Embryonic facial prominence (tissue), 1 donor: ENCODE data around the gene ARSB.

Experiments used
- DNase-seq: peaks from one replicate; pipeline ENCODE4 v3.0.0-alpha.2; 2016; ENCODE audit errors: extremely low spot score

ARSB gene

DNA sequence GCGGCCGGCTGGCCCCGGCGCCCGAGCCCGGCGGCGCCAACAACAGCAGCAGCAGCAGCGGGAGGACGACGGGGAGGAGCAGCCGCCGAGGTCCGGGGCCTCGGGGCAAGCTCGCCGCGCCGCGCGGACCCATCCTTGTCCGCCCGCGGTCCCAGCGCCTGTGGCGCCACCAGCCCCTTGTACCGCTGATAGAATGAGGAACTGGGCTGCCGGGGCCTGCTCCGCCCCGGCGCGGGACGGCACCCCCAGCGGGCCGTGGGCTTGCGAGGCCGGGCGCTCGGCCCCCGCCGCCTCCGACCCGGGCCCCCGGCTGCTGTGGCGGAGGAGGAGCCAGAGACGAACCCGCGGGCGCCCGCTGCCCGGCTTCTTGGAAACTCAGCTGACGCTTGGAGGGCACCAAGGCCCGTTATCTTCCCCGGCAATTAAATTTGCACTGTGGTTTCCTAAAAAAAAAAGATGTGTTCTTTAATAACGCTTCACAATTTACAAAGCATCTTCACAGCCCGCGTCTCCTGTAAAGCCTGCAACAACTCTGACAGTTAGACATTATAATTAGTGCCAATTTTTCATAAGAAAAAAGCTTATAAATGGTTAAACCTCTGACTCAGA, at the start of gene ARSB:
Gene ARSB (minus strand): TSS at position 195 of the 609 bp plus-strand sequence. CDS start 62 bp downstream, at position 133.
- DNase-seq = no peak

DNA sequence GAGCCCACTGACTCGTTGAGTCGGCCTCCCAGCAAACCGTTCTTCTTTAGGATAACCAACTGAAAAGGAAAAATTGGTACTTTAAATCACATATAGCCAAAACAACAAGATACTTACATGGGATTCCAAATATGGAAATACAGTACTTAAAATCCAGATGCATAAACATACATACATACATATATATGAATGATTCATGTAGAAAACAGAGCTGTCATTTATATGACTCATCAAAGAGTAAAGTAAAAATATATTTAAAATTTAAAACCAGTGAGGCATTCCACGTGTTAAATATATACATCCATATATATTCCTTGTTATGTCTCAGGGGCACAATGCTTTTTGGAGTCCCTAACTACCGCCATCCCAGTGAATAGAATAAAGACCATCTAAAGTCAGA, 47.7 kb upstream of the ARSB start:
- no peak for DNase-seq

DNA sequence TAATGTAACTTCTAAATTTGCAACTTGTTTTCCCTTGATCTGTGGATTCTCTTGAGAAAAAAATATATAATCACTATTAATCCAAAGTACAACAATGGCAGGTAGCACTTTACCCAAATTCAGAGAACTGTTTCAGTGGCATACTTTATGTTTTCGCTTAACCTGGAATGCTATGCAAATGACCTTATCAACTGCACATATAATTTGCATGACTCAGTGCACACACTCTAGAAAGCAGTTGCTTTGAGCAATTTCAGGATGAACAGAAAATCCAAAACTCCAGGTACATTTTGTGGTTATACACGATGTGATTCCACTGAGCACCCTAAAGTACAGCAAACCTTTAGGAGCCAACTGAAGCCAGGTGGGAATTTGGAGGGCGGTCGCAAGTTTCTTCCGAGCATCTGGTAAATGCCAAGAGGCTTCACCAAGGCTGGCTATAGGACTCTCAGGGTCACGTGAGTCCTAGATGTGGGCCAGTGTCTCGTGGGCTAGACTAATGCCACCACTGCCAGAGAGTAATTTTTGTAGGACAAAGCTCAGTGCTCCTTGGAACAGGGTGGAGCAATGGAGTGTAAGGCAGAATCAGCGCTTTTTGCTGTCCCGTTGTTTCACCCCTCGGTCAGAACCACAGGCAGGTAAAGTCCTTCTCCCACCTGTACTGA, 47.1 kb upstream of the ARSB start:
- no peak for DNase-seq

GRCh38 chr5:79031485-79031867, 46.4 kb upstream of the ARSB start:
- no peak for DNase-seq

DNA sequence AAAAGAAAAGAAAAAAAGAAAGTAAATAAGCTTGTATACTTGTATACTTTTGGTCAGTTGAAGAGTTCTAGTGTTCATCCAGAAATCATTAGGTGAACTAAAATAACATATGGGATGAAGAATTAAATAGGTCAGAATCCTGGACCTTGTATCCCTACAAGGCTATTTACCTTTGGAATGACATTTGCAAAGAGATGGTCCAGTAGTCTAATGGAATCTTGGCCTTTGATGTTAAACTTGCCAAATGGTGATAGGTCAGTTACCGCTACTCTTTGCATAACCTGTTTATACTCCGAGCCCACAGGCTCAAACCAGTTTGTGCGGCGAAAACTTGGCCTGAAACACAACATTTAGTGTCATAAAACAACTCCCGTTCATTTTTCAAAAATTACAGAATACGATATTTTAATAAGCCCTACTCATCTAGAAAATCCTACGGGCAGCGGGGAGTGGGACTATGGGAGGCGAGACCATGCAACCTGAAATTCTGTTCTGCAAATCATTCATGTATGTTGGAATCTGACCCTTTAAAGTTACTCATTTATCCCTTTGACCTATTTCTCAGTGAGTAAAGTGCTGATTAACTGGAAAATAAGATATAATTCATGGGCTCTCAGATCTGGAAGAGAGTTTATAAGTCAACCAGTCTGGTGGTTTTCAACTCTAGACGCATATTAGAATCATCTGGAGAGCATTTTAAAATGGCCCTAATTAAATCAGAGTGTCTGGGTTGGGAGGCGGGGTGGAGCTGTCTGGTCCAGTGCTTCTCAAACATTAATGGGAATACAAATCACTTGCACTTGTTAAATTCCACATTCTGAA, 45.8 kb upstream of the ARSB start:
- DNase-seq = no peak

DNA sequence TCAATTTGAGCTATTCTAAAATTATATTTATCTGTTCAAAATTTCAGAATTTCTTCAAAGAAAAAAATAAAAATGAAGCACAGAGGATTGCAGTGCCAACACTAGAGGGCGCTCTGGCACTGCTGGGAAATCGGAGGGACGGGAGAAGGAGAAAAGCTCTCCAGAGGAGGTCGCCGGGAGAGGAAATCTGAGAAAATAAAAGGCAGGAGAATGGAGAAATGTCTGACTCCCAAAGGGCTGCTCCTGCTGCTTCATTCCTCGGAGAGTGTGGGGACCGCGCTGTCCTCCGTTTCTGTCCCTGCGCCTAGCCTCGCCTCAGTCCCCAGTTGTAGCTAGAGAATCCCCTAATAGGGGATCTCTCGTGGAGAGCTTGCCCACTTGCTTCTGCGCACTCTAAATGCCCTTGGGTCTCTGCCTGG, 40.0 kb upstream of the ARSB start:
- DNase-seq = peak; percentile 81

DNA sequence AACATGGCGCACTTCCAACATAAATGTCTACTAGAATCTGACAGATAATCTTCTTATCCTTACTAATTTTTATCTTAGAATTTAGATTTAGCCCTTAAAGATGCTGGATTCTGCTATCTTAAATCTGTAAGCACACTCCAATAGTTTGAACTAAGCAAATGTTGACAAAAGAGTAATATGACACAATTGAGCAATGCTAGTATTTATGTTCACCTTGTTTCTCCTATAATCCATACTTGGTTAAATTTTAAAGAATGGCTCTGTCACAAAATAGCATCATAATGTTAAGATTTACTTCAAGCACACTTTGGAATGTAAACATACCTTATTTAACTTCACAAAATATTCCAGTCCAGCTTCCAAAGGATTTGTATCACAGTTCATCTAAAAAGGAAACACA, 38.8 kb upstream of the ARSB start:
- DNase-seq = no peak

DNA sequence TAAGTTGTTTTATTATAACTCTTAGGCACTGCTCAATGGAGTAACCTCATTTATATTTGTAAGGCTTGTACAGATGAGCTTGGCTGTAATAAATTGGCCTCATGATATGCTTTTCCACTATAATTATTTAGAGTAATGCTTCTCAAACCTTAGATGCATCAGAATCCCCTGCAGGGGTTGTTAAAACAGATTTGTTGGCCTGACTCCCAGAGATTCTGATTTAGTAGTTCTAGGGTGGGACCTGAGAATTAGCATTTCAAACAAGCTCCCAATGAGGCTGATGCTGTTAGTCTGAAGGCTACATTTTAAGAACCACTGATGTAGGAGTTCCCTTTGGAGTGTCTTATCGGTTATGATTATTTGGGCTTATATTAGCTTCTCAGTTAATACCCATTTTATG, 38.2 kb upstream of the ARSB start:
- DNase-seq = no peak

DNA sequence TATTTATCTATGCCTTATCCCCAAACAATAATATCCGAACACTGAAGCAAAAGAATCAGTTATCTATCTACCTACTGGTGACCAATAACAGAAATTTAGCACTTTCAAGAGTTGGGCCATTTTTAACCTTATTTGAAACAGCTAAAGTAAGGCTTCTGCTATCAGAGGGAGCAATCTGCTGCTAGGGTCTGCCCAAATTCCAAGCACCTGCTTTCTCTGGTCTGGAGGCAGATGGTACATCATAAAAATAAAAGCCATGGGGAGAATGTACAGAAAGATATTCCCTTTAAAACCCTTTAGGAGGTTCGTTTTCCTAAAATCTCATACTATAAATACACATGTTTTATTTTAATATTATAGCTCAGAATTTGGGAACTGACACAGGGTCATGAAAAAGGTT, 37.7 kb upstream of the ARSB start:
- no peak for DNase-seq

- DNase-seq = no peak
Measured at GRCh38 chr5:79021753-79022152, 36.6 kb upstream of the ARSB start.

DNA sequence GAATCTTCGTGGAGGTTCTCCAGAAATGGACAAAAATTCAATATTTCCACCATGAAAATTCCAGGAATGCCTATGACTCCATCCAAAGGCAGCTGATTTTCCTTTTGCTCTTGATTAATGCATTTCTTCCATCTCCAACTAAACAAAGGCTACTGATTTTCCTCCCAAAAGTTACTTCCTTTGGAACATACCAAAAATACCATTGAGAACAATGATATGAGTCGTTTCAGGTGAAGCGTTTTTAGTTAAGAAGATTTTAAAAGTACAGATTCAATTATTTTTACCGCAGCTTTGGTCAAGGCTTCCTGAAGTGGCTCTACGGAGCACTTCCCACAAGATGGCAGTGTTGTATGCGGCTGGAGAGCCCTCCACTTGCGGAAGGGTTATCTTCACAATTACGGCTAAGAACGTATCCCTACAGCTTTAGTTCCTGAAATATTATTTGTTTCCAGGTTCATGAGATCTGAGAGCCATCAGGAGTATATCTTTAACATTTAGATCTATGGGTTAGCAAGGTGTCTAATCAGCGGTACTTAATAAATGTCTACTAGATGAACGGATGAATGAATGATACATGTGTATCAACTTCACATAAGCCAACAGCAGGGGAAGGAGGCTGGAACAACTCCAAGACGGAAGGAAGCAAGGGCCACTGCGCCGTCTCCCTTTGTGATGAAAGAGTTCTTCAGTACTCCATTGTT, 35.9 kb upstream of the ARSB start:
- DNase-seq = no peak

GRCh38 chr5:79014631-79015030, 29.5 kb upstream of the ARSB start:
- DNase-seq = no peak

- no peak for DNase-seq
Measured at GRCh38 chr5:79011869-79012268, 26.8 kb upstream of the ARSB start.

- DNase-seq = no peak
Measured at GRCh38 chr5:79011219-79011836, 26.2 kb upstream of the ARSB start.

DNA sequence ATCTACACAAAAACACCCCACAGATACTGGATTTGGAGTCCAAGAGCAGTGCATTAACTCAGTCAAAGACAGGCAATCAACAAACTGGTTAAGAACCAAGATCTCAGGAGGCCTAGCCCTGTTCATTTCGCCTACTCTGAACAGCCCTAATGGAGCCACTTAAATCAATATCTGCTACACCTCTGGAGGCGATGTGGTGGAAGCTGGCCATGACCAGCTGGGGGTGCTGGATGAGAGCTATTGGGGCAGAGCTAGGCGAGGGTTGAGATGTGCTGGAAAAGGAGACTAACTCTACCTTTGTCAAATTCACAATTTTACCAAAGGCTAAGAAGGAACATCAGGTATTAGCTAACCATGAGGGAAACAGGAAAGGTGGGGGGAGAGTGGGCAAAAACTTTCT, 23.3 kb upstream of the ARSB start:
- no peak for DNase-seq

- DNase-seq = no peak
Measured at GRCh38 chr5:79007872-79008271, 22.8 kb upstream of the ARSB start.

DNA sequence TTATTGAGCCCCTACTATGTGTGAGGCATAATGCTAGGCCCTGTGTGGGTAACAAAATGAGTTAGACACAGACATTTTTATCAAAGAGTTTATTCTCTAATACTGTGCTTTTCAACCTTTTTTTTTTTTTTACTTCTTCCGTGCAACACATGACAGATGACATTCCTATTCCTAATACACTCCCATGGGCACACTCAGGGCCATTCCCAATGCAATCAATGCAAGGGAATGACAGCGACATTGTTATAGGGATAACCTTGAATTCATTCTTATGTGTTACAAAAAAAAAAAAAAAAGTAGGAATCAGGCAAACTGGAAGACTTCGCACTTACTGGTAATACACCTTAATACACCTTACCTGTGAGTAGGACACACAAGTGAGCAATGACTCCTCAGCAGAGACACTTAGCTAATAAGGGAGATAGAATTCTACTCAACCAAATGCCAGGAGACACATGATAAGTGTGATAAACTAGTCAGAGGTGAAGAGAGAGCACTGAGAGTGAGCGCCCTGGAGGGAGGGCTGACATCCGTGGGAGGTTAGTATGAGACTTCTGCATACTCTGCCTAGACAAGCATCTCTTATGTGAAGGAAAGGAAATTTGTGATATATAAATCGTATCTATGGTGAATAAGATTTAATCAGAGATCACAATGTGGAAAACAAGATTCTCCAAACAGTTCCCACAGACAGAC, 21.0 kb upstream of the ARSB start:
- no peak for DNase-seq

DNA sequence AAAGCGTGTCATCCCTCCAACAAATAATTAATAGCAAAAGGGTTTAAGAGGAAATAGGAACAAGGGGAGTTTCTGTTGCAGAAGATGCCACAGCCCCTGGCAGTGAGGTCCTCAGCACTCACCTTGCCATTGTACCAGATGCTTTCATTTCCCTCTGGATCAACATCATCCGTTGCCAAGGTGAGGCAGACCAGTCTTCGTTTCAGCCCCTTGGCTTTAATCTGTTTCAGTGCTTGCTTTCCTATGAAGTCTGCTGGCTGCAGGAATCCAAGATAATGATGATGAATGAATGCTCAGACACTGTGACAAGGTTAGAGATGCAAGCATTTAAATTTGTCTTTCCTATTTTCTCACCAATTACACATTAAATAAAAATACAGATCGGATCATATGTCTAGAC, 20.0 kb upstream of the ARSB start:
- no peak for DNase-seq

DNA sequence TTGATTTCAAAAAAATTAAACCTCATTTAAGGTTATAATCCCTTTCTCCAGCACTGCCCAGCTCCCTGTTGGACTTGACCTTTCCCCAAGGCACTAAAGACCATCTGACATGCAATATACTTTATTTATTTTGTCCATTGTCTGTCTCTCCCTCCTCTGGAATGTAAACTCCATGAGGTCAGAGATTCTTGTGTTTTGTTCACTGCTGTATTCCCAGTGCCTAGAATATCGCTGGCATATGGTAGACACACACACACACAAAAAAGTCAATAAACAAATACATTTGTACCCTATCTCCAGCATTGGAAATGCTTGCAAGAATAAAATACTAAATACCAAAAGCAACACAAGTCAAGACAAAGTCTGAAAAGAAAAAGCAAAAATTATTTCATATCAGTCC, 17.3 kb upstream of the ARSB start:
- no peak for DNase-seq

- no peak for DNase-seq
Measured at GRCh38 chr5:79001471-79001870, 16.4 kb upstream of the ARSB start.

DNA sequence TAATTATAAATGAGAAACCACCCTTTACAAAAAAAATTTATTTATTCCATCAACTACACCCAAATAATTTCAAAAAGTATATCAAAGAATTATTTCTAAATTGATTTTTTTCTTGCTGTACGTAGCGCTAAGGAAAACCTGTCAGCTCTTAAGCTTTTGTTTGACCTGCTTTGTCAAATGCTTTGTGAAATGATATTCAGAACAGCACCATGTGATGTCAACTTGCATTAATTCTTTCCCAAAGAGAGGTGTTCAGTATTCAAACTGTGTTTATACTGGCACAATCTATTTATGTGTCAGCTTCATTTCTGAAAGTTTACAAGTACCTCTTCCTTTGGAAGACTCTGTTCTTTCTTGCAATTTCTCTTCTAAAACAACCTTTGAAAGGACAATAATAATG, 12.0 kb upstream of the ARSB start:
- no peak for DNase-seq
